Adrenal gland (tissue), 12 donors: ENCODE data around the gene FOXI1. TPM values are rescaled to one million over a fixed set of nuclear protein-coding genes. Genes with fewer than 3 reads are reported as not detected.

Experiments
- DNase-seq, 7 donors: peaks; one replicate each; pipeline ENCODE4 v3.0.0-alpha.2; 2019 to 2020
- H3K27ac ChIP-seq, 5 donors: fragments of 200-600 bp; sonication (generic) in 4 of 5; 1 replicate in 3 of 5; 2 replicates in 2 of 5; pipeline versions ENCODE4 v1.5.1 to v1.8.0; 2016 to 2020; ENCODE audit warnings: mild to moderate bottlenecking in 1 of 5
- H3K27me3 ChIP-seq: fragments of 200-600 bp; 2 replicates; pipeline ENCODE4 v1.8.0; 2021
- H3K36me3 ChIP-seq, 2 donors: fragments of 200-600 bp; replicated peaks in 1 of 2; 1 replicate in 1 of 2; 2 replicates in 1 of 2; pipeline versions ENCODE4 v1.5.1 to v1.8.0; 2018 to 2022
- H3K4me1 ChIP-seq, 2 donors: fragments of 200-600 bp; replicated peaks in 1 of 2; 1 replicate in 1 of 2; 2 replicates in 1 of 2; pipeline versions ENCODE4 v1.5.1 to v1.8.0; 2018 to 2021
- H3K4me3 ChIP-seq, 4 donors: fragments of 200-600 bp; sonication (generic) in 3 of 4; one replicate each; pipeline ENCODE4 v1.5.1; 2016 to 2018
- H3K9me3 ChIP-seq, 3 donors: fragments of 200-600 bp; sonication (generic) in 1 of 3; replicated peaks in 1 of 3; 1 replicate in 2 of 3; 2 replicates in 1 of 3; pipeline versions ENCODE4 v1.5.1 to v1.8.0; 2016 to 2021
- CTCF ChIP-seq, 6 experiments: fragments of 450-650 bp in 4 of 6; fragments of 200-600 bp in 2 of 6; sonication (generic) in 1 of 6; IDR thresholded peaks; 1 replicate in 5 of 6; 2 replicates in 1 of 6; pipeline versions ENCODE4 v1.5.1 to v1.8.0; 2016 to 2021; ENCODE audit warnings: antibody characterized with exemption in 6 of 6, mild to moderate bottlenecking in 2 of 6, moderate library complexity in 1 of 6
- POLR2A ChIP-seq, 2 donors: fragments of 450-650 bp; IDR thresholded peaks; one replicate each; pipeline ENCODE4 v1.6.1; 2017; ENCODE audit warnings: antibody characterized with exemption in 2 of 2, mild to moderate bottlenecking in 2 of 2, moderate library complexity in 1 of 2
- WGBS, 4 donors: extraction: QIAGEN DNeasy Blood & Tissue Kit in 2 of 4; methylation state at CpG; one replicate each; pipeline versions ENCODE4 v1.1.5 to v1.1.7; 2013 to 2017; 5-methylcytosine and 5-hydroxymethylcytosine counted together
- intact Hi-C, 2 donors: fragments of 100-400 bp; cut with DNase I; formaldehyde crosslinking; loops; one replicate each; pipeline versions ENCODE4 v1.14.1 to v1.15.0; 2022 to 2023
- polyA plus RNA-seq, 3 donors: library from polyadenylated mRNA; stranded (reverse); fragments of 200-250 nt in 2 of 3; fragments of 350-450 nt in 1 of 3; fragmentation: Illumina TruSeq in 1 of 3; extraction: RNeasy Lipid Tissue Mini Kit (QIAGEN cat#74804) in 1 of 3; gene quantifications; one replicate each; pipeline ENCODE4 v1.2.3, GENCODE V29; 2013 to 2014
- total RNA-seq, 9 donors: library from RNA; depleted of rRNA in 4 of 9; stranded (reverse); fragments of >200 nt in 4 of 9; fragments of 120-200 nt in 1 of 9; fragmentation: NEBNext Ultra II Directional in 1 of 9; extraction: Animal tissue kit (Norgen Biotek cat#: 25700) in 1 of 9; gene quantifications; one replicate each; pipeline versions ENCODE4 v1.1.0 to v1.2.4, GENCODE V29; 2013 to 2023
- donor health status: healthy with polysubstance abuse.
- donor health status: Bipolar disorder and iron deficiency.
- donor health status: DM: yes; HTN: yes; CAD: no.
- donor health status: DM: no; HTN: no; CAD: no.
- donor health status: DM: no; HTN: no; CAD: no.
- donor health status: DM: yes; HTN: yes; CAD: no.

The FOXI1 gene
- total and polyA plus RNA-seq, 12 donors: not detected

- 75 to 82% (median 81%) methylated on average over 7 to 8 of the region's 8 CpGs for WGBS, 4 donors
- H3K4me1 ChIP-seq: no peaks in the 10 kb centered on the region
- no peaks in the 10 kb centered on the region for H3K27me3 ChIP-seq
- no peak for DNase-seq
- H3K27ac ChIP-seq: no peak overlapping the region
- no peaks in the 10 kb centered on the region for H3K36me3 ChIP-seq
- TF ChIP-seq CTCF (IDR thresholded peaks at IDR 0.05) (no peak), POLR2A (IDR thresholded peaks at IDR 0.05) (no peak)
- H3K4me3 ChIP-seq: no peak overlapping the region
- intact Hi-C loops: no loop called here
- H3K9me3 ChIP-seq: no peaks in the 10 kb centered on the region
Observed at GRCh38 chr5:170080786-170081445, 24.8 kb upstream of the FOXI1 start.

- 80 to 92% (median 87%) methylated on average over 3 to 4 of the region's 4 CpGs for WGBS, 4 donors
Observed at GRCh38 chr5:170081616-170082015, 24.1 kb upstream of the FOXI1 start.

GRCh38 chr5:170082701-170083100, 23.0 kb upstream of the FOXI1 start:
- Histone ChIP-seq H3K27ac (no peak overlapping the region), H3K4me3 (no peak overlapping the region), H3K4me1 (no peaks in the 10 kb centered on the region), H3K36me3 (no peaks in the 10 kb centered on the region), H3K27me3 (no peaks in the 10 kb centered on the region), H3K9me3 (no peaks in the 10 kb centered on the region)
- 87 to 92% (median 90%) methylated on average over 6 to 7 of the region's 7 CpGs for WGBS, 4 donors
- intact Hi-C loops: no loop called here
- TF ChIP-seq CTCF (IDR thresholded peaks at IDR 0.05) (no peak), POLR2A (IDR thresholded peaks at IDR 0.05) (no peak)
- DNase-seq: no peak

More at GRCh38 chr5:170081616-170082015, 24.1 kb upstream of the FOXI1 start:
- H3K9me3 ChIP-seq: no peaks in the 10 kb centered on the region
- no peaks in the 10 kb centered on the region for H3K36me3 ChIP-seq
- H3K27me3 ChIP-seq: no peaks in the 10 kb centered on the region
- TF ChIP-seq POLR2A (IDR thresholded peaks at IDR 0.05) (no peak), CTCF (IDR thresholded peaks at IDR 0.05) (no peak)
- intact Hi-C loops: no loop called here
- H3K27ac ChIP-seq: no peak overlapping the region
- DNase-seq: no peak
- no peaks in the 10 kb centered on the region for H3K4me1 ChIP-seq
- no peak overlapping the region for H3K4me3 ChIP-seq

GRCh38 chr5:170087168-170087817, 18.4 kb upstream of the FOXI1 start:
- no peak overlapping the region for H3K27ac ChIP-seq
- TF ChIP-seq CTCF (IDR thresholded peaks at IDR 0.05): no peak
- TF ChIP-seq POLR2A (IDR thresholded peaks at IDR 0.05): no peak
- H3K36me3 ChIP-seq: no peaks in the 10 kb centered on the region
- H3K9me3 ChIP-seq: no peaks in the 10 kb centered on the region
- H3K27me3 ChIP-seq: no peaks in the 10 kb centered on the region
- 80 to 90% (median 85%) methylated on average over 3 of the region's 3 CpGs for WGBS, 4 donors
- H3K4me3 ChIP-seq: no peak overlapping the region
- intact Hi-C loops: no loop called here
- no peaks in the 10 kb centered on the region for H3K4me1 ChIP-seq
- peak in 1 of 7 donors; percentile 2 for DNase-seq
